Measurements from ENCODE around the gene ALDH3B2.

- TF ChIP-seq CTCF (IDR thresholded peaks at IDR 0.05), result peak; percentile 92
- TF ChIP-seq ZFX (IDR thresholded peaks at IDR 0.05; ENCODE audit: borderline replicate concordance), result no peak
Measured at GRCh38 chr11:67640021-67640757, 34.2 kb downstream of the ALDH3B2 start.
